Measurements from ENCODE around the gene FANCC. TPM values are rescaled to one million over a fixed set of nuclear protein-coding genes. Genes with fewer than 3 reads are reported as not detected.

Gene FANCC
- total and polyA plus RNA-seq, 4 donors: 8.3 to 32.4 (median 11.5) TPM

DNA sequence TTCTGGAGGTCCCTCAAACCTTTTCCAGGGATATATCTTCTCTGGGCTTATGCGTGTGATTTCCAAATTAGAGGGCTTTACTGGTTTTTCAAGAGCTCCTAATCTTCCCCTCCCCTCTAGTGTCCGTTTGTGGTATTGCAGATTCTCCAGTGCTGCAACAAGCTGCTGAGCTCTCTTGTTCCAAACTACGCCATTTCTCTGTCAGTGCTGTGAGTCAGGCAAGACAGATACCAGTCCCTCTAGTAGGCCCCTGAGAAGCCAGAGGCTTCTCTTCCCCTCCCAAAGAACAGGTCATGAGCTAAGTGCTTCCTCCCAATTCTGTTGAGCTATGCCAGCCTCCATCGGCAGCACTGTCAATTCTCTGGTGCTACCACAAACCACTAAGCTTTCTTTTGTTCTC is 149.5 kb downstream of the FANCC start:
- Histone ChIP-seq H3K27ac (ENCODE audit: low read depth in 1 of 2, low read length in 2 of 2) (no peak overlapping the region), H3K4me3 (ENCODE audit: low read depth in 1 of 3, low read length in 3 of 3) (no peak overlapping the region), H3K4me1 (ENCODE audit: control insufficient read depth in 4 of 4, insufficient read depth in 4 of 4, low read length in 3 of 4) (peaks cover 0 to 3% (median 0%) of the 10 kb centered on the region in 4 donors), H3K27me3 (ENCODE audit: control insufficient read depth in 4 of 4, insufficient read depth in 4 of 4, low read length in 3 of 4) (no peaks in the 10 kb centered on the region), H3K36me3 (ENCODE audit: control insufficient read depth in 4 of 4, insufficient read depth in 3 of 4, low read depth in 1 of 4, low read length in 3 of 4) (no peaks in the 10 kb centered on the region), H3K9me3 (ENCODE audit: control insufficient read depth in 4 of 4, low read length in 3 of 4) (no peaks in the 10 kb centered on the region), H3K9ac (ENCODE audit: low read depth in 1 of 2, low read length in 2 of 2) (no peak overlapping the region)
- TF ChIP-seq, protein P1, sequence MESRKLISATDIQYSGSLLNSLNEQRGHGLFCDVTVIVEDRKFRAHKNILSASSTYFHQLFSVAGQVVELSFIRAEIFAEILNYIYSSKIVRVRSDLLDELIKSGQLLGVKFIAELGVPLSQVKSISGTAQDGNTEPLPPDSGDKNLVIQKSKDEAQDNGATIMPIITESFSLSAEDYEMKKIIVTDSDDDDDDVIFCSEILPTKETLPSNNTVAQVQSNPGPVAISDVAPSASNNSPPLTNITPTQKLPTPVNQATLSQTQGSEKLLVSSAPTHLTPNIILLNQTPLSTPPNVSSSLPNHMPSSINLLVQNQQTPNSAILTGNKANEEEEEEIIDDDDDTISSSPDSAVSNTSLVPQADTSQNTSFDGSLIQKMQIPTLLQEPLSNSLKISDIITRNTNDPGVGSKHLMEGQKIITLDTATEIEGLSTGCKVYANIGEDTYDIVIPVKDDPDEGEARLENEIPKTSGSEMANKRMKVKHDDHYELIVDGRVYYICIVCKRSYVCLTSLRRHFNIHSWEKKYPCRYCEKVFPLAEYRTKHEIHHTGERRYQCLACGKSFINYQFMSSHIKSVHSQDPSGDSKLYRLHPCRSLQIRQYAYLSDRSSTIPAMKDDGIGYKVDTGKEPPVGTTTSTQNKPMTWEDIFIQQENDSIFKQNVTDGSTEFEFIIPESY (IDR thresholded peaks at IDR 0.05): no peak
- TF ChIP-seq TAF1 (conservative IDR thresholded peaks at IDR 0.05) (no peak), FOXA1 (IDR thresholded peaks at IDR 0.05) (no peak), GABPA (IDR thresholded peaks at IDR 0.05 in 1 of 2, conservative IDR thresholded peaks at IDR 0.05 in 1 of 2) (no peak), RAD21 (IDR thresholded peaks at IDR 0.05) (peak; percentile 90 to 93), JUND (IDR thresholded peaks at IDR 0.05) (no peak), YY1 (IDR thresholded peaks at IDR 0.05) (peak; percentile 20)
- TF ChIP-seq, protein P2, sequence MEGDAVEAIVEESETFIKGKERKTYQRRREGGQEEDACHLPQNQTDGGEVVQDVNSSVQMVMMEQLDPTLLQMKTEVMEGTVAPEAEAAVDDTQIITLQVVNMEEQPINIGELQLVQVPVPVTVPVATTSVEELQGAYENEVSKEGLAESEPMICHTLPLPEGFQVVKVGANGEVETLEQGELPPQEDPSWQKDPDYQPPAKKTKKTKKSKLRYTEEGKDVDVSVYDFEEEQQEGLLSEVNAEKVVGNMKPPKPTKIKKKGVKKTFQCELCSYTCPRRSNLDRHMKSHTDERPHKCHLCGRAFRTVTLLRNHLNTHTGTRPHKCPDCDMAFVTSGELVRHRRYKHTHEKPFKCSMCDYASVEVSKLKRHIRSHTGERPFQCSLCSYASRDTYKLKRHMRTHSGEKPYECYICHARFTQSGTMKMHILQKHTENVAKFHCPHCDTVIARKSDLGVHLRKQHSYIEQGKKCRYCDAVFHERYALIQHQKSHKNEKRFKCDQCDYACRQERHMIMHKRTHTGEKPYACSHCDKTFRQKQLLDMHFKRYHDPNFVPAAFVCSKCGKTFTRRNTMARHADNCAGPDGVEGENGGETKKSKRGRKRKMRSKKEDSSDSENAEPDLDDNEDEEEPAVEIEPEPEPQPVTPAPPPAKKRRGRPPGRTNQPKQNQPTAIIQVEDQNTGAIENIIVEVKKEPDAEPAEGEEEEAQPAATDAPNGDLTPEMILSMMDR (IDR thresholded peaks at IDR 0.05; ENCODE audit: low read depth, low read length, missing input control): peak; percentile 93
- DNase-seq (ENCODE audit: low spot score): no peak
- WGBS: 47% methylated on average over 4 of the region's 4 CpGs

- H3K36me3 ChIP-seq (ENCODE audit: control insufficient read depth in 4 of 4, insufficient read depth in 3 of 4, low read depth in 1 of 4, low read length in 3 of 4): no peaks in the 10 kb centered on the region
- no peak overlapping the region for H3K9ac ChIP-seq (ENCODE audit: low read depth in 1 of 2, low read length in 2 of 2)
- H3K27ac ChIP-seq (ENCODE audit: low read depth in 1 of 2, low read length in 2 of 2): no peak overlapping the region
- H3K4me1 ChIP-seq (ENCODE audit: control insufficient read depth in 4 of 4, insufficient read depth in 4 of 4, low read length in 3 of 4): peaks cover 0 to 3% (median 0%) of the 10 kb centered on the region in 4 donors
- TF ChIP-seq FOXA1 (IDR thresholded peaks at IDR 0.05) (no peak), GABPA (IDR thresholded peaks at IDR 0.05 in 1 of 2, conservative IDR thresholded peaks at IDR 0.05 in 1 of 2) (no peak), TAF1 (conservative IDR thresholded peaks at IDR 0.05) (no peak), RXRA (IDR thresholded peaks at IDR 0.05) (no peak), RAD21 (IDR thresholded peaks at IDR 0.05) (no peak), JUND (IDR thresholded peaks at IDR 0.05) (no peak)
- TF ChIP-seq, protein P1 (IDR thresholded peaks at IDR 0.05): no peak
- WGBS: 90% methylated on average over 1 of the region's 1 CpG
- no peaks in the 10 kb centered on the region for H3K27me3 ChIP-seq (ENCODE audit: control insufficient read depth in 4 of 4, insufficient read depth in 4 of 4, low read length in 3 of 4)
- no peak overlapping the region for H3K4me3 ChIP-seq (ENCODE audit: low read depth in 1 of 3, low read length in 3 of 3)
- no peak for DNase-seq (ENCODE audit: low spot score)
- H3K9me3 ChIP-seq (ENCODE audit: control insufficient read depth in 4 of 4, low read length in 3 of 4): no peaks in the 10 kb centered on the region
These were observed 152.5 kb downstream of the FANCC start for GRCh38 chr9:95165004-95165403.

- H3K27ac ChIP-seq (ENCODE audit: low read depth in 1 of 2, low read length in 2 of 2): no peak overlapping the region
- 65% methylated on average over 7 of the region's 7 CpGs for WGBS
- peak in 1 of 2 donors; percentile 15 for TF ChIP-seq JUND (IDR thresholded peaks at IDR 0.05)
- TF ChIP-seq SP1 (IDR thresholded peaks at IDR 0.05): peak; percentile 13
- TF ChIP-seq TAF1 (conservative IDR thresholded peaks at IDR 0.05): no peak
- TF ChIP-seq ATF3 (IDR thresholded peaks at IDR 0.05): no peak
- peak; percentile 67 to 78 for TF ChIP-seq HNF4A (conservative IDR thresholded peaks at IDR 0.05)
- TF ChIP-seq RAD21 (IDR thresholded peaks at IDR 0.05): peak in 1 of 2 donors; percentile 34
- TF ChIP-seq NR2F2 (IDR thresholded peaks at IDR 0.05): peak; percentile 54
- peak; percentile 31 to 51 for TF ChIP-seq RXRA (IDR thresholded peaks at IDR 0.05)
- no peak for TF ChIP-seq FOXA1 (IDR thresholded peaks at IDR 0.05)
- TF ChIP-seq YY1 (IDR thresholded peaks at IDR 0.05): peak; percentile 46
- H3K9me3 ChIP-seq (ENCODE audit: control insufficient read depth in 4 of 4, low read length in 3 of 4): no peaks in the 10 kb centered on the region
- no peak for DNase-seq (ENCODE audit: low spot score)
- no peak overlapping the region for H3K4me3 ChIP-seq (ENCODE audit: low read depth in 1 of 3, low read length in 3 of 3)
- peaks cover 0 to 9% (median 4%) of the 10 kb centered on the region in 4 donors for H3K4me1 ChIP-seq (ENCODE audit: control insufficient read depth in 4 of 4, insufficient read depth in 4 of 4, low read length in 3 of 4)
- no peaks in the 10 kb centered on the region for H3K27me3 ChIP-seq (ENCODE audit: control insufficient read depth in 4 of 4, insufficient read depth in 4 of 4, low read length in 3 of 4)
- H3K9ac ChIP-seq (ENCODE audit: low read depth in 1 of 2, low read length in 2 of 2): no peak overlapping the region
- H3K36me3 ChIP-seq (ENCODE audit: control insufficient read depth in 4 of 4, insufficient read depth in 3 of 4, low read depth in 1 of 4, low read length in 3 of 4): no peaks in the 10 kb centered on the region
These were observed 159.9 kb downstream of the FANCC start for GRCh38 chr9:95157481-95158151.

Data from liver (tissue), 9 donors.